Kidney (tissue), 14 donors: ENCODE data around the gene MEA1. TPM values are rescaled to one million over a fixed set of nuclear protein-coding genes. Genes with fewer than 3 reads are reported as not detected.

Experiments used
- DNase-seq, 5 donors: peaks; one replicate each; pipeline ENCODE4 v3.0.0-alpha.2; 2013 to 2020
- FAIRE-seq: peaks from 2 replicates; lab custom pipeline; 2012; peaks lifted over from hg19 to GRCh38; lab: Jason Lieb, UNC
- H3K27ac ChIP-seq, 2 donors: one replicate each; pipeline ENCODE4 v1.7.0; 2013; ENCODE audit warnings: low read depth in 2 of 2, low read length in 2 of 2, inconsistent platforms in 1 of 2
- H3K27me3 ChIP-seq: one replicate; pipeline ENCODE4 v1.7.1; 2013; ENCODE audit warnings: low read length, inconsistent platforms; ENCODE audit not compliant: control insufficient read depth, insufficient read depth
- H3K36me3 ChIP-seq, 3 donors: one replicate each; pipeline versions ENCODE4 v1.7.0 to v1.7.1; 2013; ENCODE audit warnings: low read length in 3 of 3, control low read depth in 1 of 3, inconsistent platforms in 1 of 3; ENCODE audit not compliant: insufficient read depth in 3 of 3, control insufficient read depth in 2 of 3
- H3K4me1 ChIP-seq, 3 donors: one replicate each; pipeline versions ENCODE4 v1.7.0 to v1.7.1; 2013; ENCODE audit warnings: low read length in 3 of 3, inconsistent platforms in 1 of 3, low read depth in 1 of 3; ENCODE audit not compliant: control insufficient read depth in 2 of 3, insufficient read depth in 2 of 3
- H3K4me3 ChIP-seq, 3 donors: one replicate each; pipeline versions ENCODE4 v1.7.0 to v1.8.1; 2013; ENCODE audit warnings: low read length in 3 of 3, control low read depth in 1 of 3, inconsistent platforms in 1 of 3
- H3K9ac ChIP-seq, 3 donors: one replicate each; pipeline versions ENCODE4 v1.7.0 to v1.7.1; 2013; ENCODE audit warnings: low read length in 3 of 3, control low read depth in 1 of 3, inconsistent platforms in 1 of 3
- H3K9me3 ChIP-seq, 3 donors: one replicate each; pipeline versions ENCODE4 v1.7.0 to v1.7.1; 2013; ENCODE audit warnings: low read length in 3 of 3, control low read depth in 1 of 3, inconsistent platforms in 1 of 3; ENCODE audit not compliant: control insufficient read depth in 2 of 3, insufficient read depth in 1 of 3
- intact Hi-C: fragments of 100-400 bp; cut with DNase I; formaldehyde crosslinking; loops from one replicate; pipeline ENCODE4 v1.11.1; 2022
- polyA plus RNA-seq: library from polyadenylated mRNA; stranded (reverse); fragments of 350-450 nt; fragmentation: Illumina TruSeq; extraction: RNeasy Lipid Tissue Mini Kit (QIAGEN cat#74804); gene quantifications from one replicate; pipeline ENCODE4 v1.2.3, GENCODE V29; 2014; ENCODE audit warnings: low read depth, low replicate concordance; ENCODE audit not compliant: insufficient read depth
- total RNA-seq: library from RNA; stranded (reverse); fragmentation: NEBNext Ultra II Directional; extraction: Animal tissue kit (Norgen Biotek cat#: 25700); gene quantifications from one replicate; pipeline ENCODE4 v1.2.1, GENCODE V29; 2021
- TF ChIP-seq, protein P1 (sequence below): IDR thresholded peaks from 3 replicates; pipeline ENCODE4 v1.5.1; 2012; ENCODE audit warnings: mild to moderate bottlenecking, moderate library complexity, borderline replicate concordance; ENCODE audit not compliant: insufficient read depth; ENCODE audit errors: extremely low read depth
- donor health status: control.
- donor health status: control.
- donor health status: control.
- donor health status: control.
- donor health status: control.
- donor health status: DM: yes; HTN: yes; CAD: no.
- donor health status: Normal renal cell carcinoma (clear cell type).

Gene MEA1
- total and polyA plus RNA-seq, 2 donors from 2014 or later: 53.2 to 149 TPM

DNA sequence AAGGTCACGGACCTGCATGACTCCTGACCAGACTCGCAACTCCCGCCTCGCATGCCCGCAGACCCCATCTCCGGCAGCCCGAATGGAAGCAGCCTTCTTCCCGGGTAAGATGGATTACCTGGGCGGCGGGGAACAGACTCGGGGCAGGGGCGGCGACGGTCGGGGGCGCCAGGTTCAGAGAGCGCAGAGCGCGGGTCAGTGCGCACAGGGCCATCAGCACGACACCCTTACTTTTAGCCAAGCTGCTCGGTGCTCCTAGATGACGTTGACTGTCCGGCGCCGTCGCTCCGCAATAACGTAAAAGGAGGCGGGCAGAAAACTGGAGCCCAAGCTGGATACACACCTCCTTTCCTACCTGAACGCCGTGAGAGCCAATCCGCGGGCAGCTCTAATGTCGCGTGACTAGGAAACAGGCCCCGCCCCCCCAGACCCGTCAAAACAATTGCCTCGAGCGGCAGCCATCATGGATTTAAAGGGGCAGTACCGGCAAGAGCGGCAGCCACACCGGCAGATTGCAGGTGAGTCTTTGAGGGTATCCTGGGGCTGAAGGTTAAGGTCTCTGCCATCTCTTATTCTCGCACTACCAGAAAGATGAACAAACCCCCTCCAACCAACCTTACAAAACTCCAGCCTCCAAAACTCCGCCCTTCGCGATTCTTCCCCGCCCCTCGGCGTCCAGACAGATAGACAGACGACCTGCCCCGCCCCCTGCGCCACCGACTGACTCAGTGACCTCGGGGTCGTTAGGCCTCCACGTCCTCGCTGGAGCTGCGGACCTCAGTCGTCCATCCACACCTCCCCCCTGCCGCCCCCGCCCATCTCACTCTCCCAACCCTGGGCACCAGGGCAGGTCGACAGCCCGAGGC lies 45.7 kb upstream of the MEA1 start, which contains the start of the genes KLC4 and MRPL2:
Gene KLC4, plus strand, starts transcription at position 464 of the 866 bp plus-strand sequence. CDS start 1,705 bp downstream, outside the sequence.
Gene MRPL2, minus strand, starts transcription at position 267 of the 866 bp plus-strand sequence. Its CDS starts 53 bp downstream, at position 214.
- intact Hi-C loops: no loop called here
- FAIRE-seq (no peak), DNase-seq (peak; percentile 99 to 100 (median 99))
- Histone ChIP-seq H3K9ac (peak within 1 kb of the TSS; percentile 92 to 99 (median 99)), H3K4me3 (peak within 1 kb of the TSS; percentile 96 to 99 (median 99)), H3K27me3 (no peaks in the 10 kb centered on the region), H3K36me3 (peaks cover 0 to 27% (median 16%) of the 10 kb centered on the region in 3 donors), H3K9me3 (no peaks in the 10 kb centered on the region), H3K27ac (peak within 1 kb of the TSS; percentile 93), H3K4me1 (peaks cover 0 to 30% (median 3%) of the 10 kb centered on the region in 3 donors)
- TF ChIP-seq, protein P1, sequence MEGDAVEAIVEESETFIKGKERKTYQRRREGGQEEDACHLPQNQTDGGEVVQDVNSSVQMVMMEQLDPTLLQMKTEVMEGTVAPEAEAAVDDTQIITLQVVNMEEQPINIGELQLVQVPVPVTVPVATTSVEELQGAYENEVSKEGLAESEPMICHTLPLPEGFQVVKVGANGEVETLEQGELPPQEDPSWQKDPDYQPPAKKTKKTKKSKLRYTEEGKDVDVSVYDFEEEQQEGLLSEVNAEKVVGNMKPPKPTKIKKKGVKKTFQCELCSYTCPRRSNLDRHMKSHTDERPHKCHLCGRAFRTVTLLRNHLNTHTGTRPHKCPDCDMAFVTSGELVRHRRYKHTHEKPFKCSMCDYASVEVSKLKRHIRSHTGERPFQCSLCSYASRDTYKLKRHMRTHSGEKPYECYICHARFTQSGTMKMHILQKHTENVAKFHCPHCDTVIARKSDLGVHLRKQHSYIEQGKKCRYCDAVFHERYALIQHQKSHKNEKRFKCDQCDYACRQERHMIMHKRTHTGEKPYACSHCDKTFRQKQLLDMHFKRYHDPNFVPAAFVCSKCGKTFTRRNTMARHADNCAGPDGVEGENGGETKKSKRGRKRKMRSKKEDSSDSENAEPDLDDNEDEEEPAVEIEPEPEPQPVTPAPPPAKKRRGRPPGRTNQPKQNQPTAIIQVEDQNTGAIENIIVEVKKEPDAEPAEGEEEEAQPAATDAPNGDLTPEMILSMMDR: no peak

DNA sequence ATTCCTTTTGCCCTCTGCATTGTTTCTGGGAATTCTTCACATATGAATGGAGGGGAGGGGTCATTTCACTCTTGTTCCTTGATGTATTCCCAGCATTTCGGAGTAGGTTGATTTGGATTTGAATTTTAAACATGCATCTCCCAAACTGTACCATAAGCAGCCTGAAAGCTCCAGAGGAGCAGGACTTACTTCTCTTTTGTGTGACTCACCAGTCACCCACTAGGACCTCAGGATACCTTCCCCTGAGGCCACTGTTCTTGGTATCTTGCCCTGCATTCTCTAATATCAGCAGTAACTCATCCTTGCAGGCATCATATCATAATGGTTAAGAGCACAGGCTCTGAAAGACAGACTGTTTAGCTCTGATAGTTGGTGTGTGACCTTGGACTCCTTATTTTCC lies 44.8 kb upstream of the MEA1 start:
- H3K9ac ChIP-seq: peak overlapping the region; percentile 87 to 99 (median 97)
- DNase-seq (no peak), FAIRE-seq (no peak)
- peak overlapping the region; percentile 87 to 99 (median 99) for H3K4me3 ChIP-seq
- H3K27me3 ChIP-seq: no peaks in the 10 kb centered on the region
- TF ChIP-seq, protein P1: no peak
- no peaks in the 10 kb centered on the region for H3K9me3 ChIP-seq
- H3K27ac ChIP-seq: no peak overlapping the region
- intact Hi-C loops: no loop called here
- peaks cover 0 to 26% (median 14%) of the 10 kb centered on the region in 3 donors for H3K36me3 ChIP-seq
- H3K4me1 ChIP-seq: peaks cover 0 to 33% (median 6%) of the 10 kb centered on the region in 3 donors

DNA sequence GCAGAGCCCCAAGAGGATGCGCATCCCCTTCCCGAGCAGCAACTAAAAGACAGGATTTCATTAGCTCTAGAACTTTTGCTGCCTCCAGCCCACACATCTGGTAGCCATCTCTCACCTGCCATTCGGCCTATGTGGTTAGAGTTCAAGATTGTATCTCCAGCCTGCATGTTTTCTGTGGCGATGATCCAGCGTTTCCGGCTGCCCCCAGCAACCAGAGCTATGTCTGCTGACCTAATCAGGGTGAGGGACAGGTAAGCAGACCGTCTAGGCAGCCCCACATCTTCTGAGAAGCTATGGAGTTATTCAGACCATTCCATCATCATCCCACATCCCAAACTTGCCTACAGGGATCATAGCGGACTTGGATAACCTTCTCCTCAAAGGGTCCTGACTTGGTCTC lies 42.2 kb upstream of the MEA1 start:
- no peak for FAIRE-seq
- intact Hi-C loops: no loop called here
- no peak overlapping the region for H3K4me3 ChIP-seq
- TF ChIP-seq, protein P1: no peak
- H3K27ac ChIP-seq: no peak overlapping the region
- no peaks in the 10 kb centered on the region for H3K9me3 ChIP-seq
- H3K36me3 ChIP-seq: peaks cover 0 to 19% (median 10%) of the 10 kb centered on the region in 3 donors
- H3K9ac ChIP-seq: no peak overlapping the region
- peak in 1 of 5 donors; percentile 39 for DNase-seq
- H3K27me3 ChIP-seq: no peaks in the 10 kb centered on the region
- H3K4me1 ChIP-seq: peaks cover 0 to 38% (median 6%) of the 10 kb centered on the region in 3 donors
